Skeletal muscle cell (primary cell): ENCODE results near the gene FAM151B.
A peak's percentile ranks its signal among the peaks of the same experiment; 100 is the strongest.

Source experiments
- DNase-seq: peaks from one replicate; pipeline ENCODE4 v3.0.0-alpha.2; 2010; ENCODE audit warnings: low read depth
- H3K4me3 ChIP-seq: 2 replicates; pipeline ENCODE4 v1.5.1; 2011; ENCODE audit warnings: low read depth, mild to moderate bottlenecking, control low read depth, low read length, moderate library complexity

FAM151B gene

DNA sequence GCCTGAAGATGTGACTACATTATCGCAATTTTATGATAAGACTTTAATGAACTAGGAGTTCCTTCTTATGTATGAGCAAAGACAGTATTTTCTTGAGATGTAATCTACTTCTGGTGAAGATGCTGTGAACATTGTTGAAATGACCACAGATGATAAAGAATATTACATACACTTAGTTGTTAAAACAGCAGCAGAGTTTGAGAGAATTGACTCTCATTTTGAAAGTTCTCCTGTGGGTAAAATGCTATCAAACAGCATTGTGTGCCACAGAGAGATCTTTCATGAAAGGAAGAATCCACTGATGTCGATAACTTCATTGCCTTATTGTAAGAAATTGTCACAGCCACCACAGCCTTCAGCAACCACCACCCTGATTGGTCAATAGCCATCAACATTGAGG, 8.0 kb downstream of the FAM151B start:
- DNase-seq = no peak
- H3K4me3 ChIP-seq = no peak overlapping the region

DNA sequence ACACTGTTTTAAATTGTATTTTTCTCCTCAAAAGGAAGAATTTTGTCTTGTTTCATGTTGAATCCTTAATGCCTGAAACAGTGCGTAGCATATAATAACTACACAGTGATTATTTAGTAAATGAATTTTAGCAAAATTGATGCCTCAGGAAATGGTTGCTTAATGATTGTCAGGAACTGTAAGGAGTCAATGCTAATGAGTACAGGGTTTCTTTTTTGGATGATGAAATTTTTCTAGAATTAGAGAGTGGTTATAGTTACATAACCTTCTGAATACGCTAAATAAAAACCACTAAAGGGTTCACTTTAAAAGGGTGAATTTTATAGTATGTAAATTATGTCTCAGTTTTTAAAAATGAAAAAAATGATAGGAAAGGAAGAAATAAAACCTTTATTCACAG, 14.9 kb downstream of the FAM151B start:
- no peak overlapping the region for H3K4me3 ChIP-seq
- no peak for DNase-seq

GRCh38 chr5:80503641-80504040, 15.7 kb downstream of the FAM151B start:
- no peak for DNase-seq
- no peak overlapping the region for H3K4me3 ChIP-seq

- DNase-seq = no peak
- H3K4me3 ChIP-seq = no peak overlapping the region
Observed at GRCh38 chr5:80504833-80505232, 16.9 kb downstream of the FAM151B start.

DNA sequence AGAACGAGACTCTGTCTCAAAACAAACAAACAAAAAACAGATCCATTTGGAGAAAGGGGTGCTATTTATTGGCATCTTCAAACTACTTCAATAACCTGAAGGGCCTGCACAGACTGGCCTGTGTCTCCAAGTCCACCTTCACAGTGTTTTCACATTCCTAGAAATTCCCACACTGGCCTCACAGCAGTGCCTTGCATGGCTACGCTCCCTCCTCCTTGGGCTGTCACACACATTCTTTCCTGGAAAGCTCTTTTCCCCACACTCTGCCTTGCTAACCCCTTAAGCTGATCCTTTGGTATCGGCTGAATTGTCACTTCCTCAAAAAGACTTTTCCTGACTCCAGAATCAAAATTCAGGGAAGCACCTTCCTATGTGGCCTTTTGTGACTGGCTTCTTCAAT, 19.8 kb downstream of the FAM151B start:
- DNase-seq = no peak
- H3K4me3 ChIP-seq = no peak overlapping the region

DNA sequence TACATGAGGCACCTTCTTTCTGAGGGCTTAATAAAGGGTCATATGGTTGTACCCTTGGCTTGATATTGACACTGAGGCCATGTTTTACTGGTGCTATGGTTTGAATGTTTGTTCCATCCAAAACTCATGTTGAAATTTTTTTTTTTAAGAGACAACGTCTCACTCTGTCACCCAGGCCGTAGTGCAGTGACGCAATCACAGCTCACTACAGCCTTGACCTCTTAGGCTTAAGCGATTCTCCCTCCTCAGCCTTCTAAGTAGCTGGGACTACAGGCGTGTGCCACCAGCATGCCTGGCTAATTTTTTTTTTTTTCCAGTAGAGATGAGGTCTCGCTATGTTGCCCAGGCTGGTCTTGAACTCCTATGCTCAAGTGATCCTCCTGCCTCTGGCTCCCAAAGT, 20.9 kb downstream of the FAM151B start:
- H3K4me3 ChIP-seq = no peak overlapping the region
- no peak for DNase-seq

GRCh38 chr5:80509362-80509761, 21.5 kb downstream of the FAM151B start:
- no peak overlapping the region for H3K4me3 ChIP-seq
- no peak for DNase-seq

GRCh38 chr5:80516826-80517225, 28.9 kb downstream of the FAM151B start:
- no peak overlapping the region for H3K4me3 ChIP-seq
- peak; percentile 70 for DNase-seq

DNA sequence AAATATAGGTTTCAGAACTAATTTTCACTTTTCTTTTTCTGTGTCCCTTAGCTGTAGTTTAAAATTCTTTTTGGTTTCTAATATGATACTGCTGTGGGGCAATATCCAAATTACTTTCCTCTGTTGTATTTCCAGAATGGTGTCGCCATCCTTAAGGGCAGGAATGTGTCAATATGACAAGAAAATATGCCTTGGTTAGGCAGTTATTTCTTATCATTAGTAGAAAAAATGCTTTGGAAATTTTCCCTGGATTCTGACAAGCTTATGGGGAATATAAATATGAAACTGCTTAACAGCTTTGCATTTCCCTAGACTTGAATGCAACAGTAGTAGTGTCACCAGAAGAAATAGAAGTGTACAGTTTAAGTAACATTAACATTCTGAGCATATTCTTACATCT, 52.8 kb downstream of the FAM151B start:
- H3K4me3 ChIP-seq = no peak overlapping the region
- no peak for DNase-seq

DNA sequence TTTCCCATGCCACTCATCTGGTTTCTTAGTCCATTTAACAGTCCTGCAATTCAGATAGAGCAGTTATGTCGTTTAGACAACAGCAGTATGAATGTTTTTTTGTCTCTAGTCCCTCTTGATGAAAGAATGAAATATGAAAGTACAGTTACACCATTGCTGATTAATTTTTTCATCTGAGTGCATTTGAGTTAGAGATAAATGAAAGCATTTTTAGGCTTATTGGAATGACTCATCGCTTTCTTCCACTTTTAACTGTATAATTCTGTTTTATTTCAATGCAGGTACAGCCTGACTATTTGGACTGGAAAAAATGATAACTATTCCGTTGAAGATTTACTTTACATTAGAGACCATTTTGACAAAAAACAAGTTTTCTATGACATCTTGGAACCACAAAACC, 53.5 kb downstream of the FAM151B start:
- no peak overlapping the region for H3K4me3 ChIP-seq

GRCh38 chr5:80554646-80555045, 66.7 kb downstream of the FAM151B start:
- no peak for DNase-seq
- H3K4me3 ChIP-seq = no peak overlapping the region

More for the DNA sequence above, 53.5 kb downstream of the FAM151B start:
- DNase-seq = no peak

DNA sequence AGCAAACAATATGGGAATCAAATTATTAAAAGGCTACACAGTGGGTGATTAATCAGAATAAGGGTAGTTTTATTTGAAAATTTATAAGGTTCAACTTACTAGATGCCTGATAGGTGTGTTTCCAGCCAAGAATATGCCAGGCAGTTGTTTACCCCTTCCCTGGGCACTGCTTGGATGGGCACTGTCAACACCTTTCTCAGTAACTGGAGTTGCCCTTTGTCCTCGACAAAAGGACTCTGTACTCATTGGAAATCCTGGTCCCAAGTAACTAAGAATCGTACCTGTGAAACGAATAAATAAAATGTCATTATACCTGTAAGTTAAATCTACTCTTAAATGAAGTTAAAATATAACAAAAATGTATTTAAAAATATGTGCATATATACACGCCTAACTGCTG, 67.2 kb downstream of the FAM151B start:
- H3K4me3 ChIP-seq = no peak overlapping the region
- DNase-seq = no peak

DNA sequence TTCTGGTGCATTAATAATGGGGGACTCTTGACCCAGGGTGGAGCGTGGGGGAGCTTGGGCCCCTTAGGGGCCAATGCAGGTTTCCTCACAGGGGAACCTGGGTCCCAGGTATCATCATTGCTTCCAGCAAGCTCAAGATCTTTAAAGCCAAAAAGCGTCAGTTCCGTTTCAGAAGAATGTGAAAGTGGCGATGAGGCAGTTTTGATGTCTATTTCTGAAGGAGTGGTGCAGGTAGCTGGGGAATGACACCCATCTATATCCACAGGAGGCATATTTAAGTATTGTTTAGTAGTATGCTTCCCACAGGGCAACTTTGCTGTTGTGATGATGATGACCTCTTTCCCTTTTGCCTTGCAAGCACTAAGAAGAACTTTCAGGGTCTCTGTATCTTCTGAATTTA, 71.3 kb downstream of the FAM151B start:
- no peak for DNase-seq
- no peak overlapping the region for H3K4me3 ChIP-seq

DNA sequence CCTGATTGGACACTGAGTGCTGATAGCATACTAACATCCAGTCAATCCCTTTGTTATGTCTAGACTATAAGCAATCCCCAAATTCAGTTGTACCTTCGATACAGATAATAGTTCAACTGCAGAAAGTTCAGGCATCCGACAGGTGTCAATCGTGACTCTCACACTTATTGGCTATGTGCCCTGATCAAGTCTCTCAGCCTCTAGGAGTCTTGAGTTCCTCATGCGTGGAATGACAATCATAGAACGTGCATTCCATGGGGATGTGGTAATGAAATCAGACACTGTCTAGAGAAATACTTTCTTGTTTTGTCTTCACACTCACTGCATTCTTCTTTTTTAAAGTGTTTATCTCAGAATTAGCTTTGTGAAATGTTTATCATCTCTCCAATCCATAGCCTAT, 77.4 kb downstream of the FAM151B start:
- no peak for DNase-seq
- no peak overlapping the region for H3K4me3 ChIP-seq

- no peak overlapping the region for H3K4me3 ChIP-seq
- no peak for DNase-seq
Observed at GRCh38 chr5:80566711-80567259, 78.9 kb downstream of the FAM151B start.

DNA sequence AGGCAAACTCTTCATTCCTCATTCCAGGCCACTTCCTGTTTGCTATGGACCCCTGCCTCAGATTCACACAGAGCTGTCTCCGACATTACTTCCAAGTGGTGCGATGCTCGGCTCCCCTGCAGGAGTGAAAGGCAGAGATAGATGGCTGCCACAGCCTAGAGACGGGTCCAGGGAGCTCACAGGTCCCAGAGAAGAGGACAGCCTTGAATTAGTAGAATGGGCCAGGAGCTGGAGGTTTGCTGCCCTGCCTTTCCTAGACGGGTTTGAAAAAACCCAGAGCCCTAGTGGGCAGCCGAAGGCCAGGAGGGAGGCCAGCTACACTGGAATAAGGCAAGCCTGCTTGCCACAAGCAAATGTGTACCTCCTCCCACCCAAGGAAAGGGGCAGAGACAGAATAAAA, 80.4 kb downstream of the FAM151B start:
- no peak overlapping the region for H3K4me3 ChIP-seq
- DNase-seq = no peak

DNA sequence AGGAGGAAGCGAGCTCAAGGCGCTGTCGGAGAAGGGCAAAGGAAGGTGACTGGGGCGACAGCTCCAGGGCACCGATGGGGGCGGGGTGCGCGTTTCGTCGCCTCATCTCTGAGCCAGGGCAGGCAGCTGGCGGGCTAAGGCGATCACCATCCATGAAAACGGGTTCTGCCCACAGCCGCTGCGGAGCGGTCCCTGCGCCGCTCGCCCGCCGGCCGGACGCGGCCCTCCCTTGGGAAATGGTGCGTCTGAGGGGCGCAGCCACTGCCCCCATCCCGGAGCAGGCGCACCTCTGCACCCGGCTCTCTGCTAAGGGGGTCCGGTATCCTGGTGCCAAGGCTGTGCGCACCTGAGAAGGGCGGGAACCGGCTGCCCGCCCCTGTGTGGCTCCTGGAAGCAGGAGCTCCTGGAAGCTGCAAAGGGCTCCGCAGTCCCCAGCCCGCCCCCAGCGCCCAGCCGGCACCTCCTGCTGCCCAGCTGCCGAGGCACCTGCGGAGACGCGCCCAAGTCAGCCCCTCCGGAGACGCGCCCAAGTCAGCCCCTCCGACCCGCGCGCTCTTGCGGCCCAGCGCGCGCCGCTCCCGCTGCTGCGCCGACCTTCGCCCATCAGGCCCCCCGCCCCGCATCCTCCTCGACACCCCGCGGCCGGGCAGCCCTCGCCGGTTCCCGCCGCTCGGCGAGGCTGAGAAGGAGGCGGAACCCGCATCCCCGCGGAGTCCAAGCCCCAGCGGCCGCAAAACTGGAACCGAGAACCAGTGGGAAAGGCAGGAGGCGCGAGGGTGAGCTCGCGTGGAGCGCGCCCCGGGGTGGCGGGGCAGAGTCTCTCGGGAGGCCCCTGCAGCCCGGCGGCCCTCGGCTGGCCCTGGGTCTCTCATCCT, 81.4 kb downstream of the FAM151B start:
- DNase-seq = no peak
- peak overlapping the region; percentile 39 for H3K4me3 ChIP-seq

GRCh38 chr5:80569961-80570786, 82.3 kb downstream of the FAM151B start, which contains the start of gene ANKRD34B:
TSS of gene ANKRD34B (minus strand) at chr5:80570280. CDS start at chr5:80560019, 10,261 bp downstream.
- H3K4me3 ChIP-seq = peak within 1 kb of the TSS; percentile 39

GRCh38 chr5:80573062-80573461, 85.2 kb downstream of the FAM151B start:
- H3K4me3 ChIP-seq = no peak overlapping the region
- DNase-seq = no peak

More at GRCh38 chr5:80569961-80570786, 82.3 kb downstream of the FAM151B start, which contains the start of gene ANKRD34B:
- no peak for DNase-seq

DNA sequence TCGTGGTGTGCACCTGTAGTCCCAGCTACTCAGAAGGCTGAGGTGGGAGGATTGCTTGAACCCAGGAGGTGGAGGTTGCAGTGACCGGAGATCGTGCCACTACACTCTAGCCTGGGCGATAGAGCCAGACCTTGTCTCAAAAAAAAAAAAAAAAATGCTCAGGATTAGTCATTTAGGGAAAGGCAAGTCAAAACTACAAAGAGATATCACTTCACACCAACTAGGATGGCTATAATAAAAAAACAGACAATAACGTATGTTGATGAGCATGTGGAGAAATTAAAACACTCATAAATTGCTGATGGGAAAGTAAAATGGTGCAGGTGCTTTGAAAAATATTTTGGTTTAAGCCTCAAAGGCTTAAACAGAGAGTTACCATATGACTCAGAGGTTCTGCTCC, 88.5 kb downstream of the FAM151B start:
- H3K4me3 ChIP-seq = no peak overlapping the region
- no peak for DNase-seq
